Muscle of leg (tissue), 11 donors: Measurements from ENCODE around the gene SIPA1L3. TPM values are rescaled to one million over a fixed set of nuclear protein-coding genes. Genes with fewer than 3 reads are reported as not detected.

ENCODE experiments used
- DNase-seq: peaks from one replicate; pipeline ENCODE4 v3.0.0; 2013
- H3K27ac ChIP-seq: one replicate; pipeline ENCODE4 v1.5.1; 2013; ENCODE audit warnings: mild to moderate bottlenecking, low read length, control low read depth
- H3K27me3 ChIP-seq: one replicate; pipeline ENCODE4 v1.6.1; 2013; ENCODE audit warnings: low read length; ENCODE audit not compliant: control insufficient read depth, insufficient read depth
- H3K36me3 ChIP-seq: one replicate; pipeline ENCODE4 v1.6.1; 2013; ENCODE audit warnings: low read length; ENCODE audit not compliant: control insufficient read depth, insufficient read depth
- H3K4me1 ChIP-seq: one replicate; pipeline ENCODE4 v1.6.1; 2013; ENCODE audit warnings: low read length; ENCODE audit not compliant: control insufficient read depth, insufficient read depth
- H3K4me3 ChIP-seq: one replicate; pipeline ENCODE4 v1.5.1; 2013; ENCODE audit warnings: low read length, control low read depth
- H3K9me3 ChIP-seq: replicated peaks from 2 replicates; pipeline ENCODE4 v1.6.1; 2013; ENCODE audit warnings: low read depth, low read length; ENCODE audit not compliant: control insufficient read depth
- WGBS: methylation state at CpG from one replicate; pipeline ENCODE4 v1.1.5; 2013; ENCODE audit warnings: missing lambda C conversion rate; ENCODE audit not compliant: insufficient coverage; 5-methylcytosine and 5-hydroxymethylcytosine counted together
- polyA plus RNA-seq, 8 donors: library from polyadenylated mRNA; unstranded; fragments of 120-200 nt; gene quantifications; one replicate each; pipeline versions ENCODE4 v1.2.1 to v1.2.3, GENCODE V29; 2013; ENCODE audit warnings: inconsistent platforms in 1 of 8, low replicate concordance in 1 of 8; ENCODE audit not compliant: insufficient read length in 8 of 8, insufficient read depth in 1 of 8
- total RNA-seq: library from RNA; stranded (reverse); fragments of 120-200 nt; gene quantifications from one replicate; pipeline ENCODE4 v1.2.4, GENCODE V29; 2013

SIPA1L3 gene
- total and polyA plus RNA-seq, 9 donors = 6.8 to 13.8 (median 9.1) TPM

- H3K4me3 ChIP-seq = no peak overlapping the region
- no peak for DNase-seq
- peak overlapping the region; percentile 90 for H3K27ac ChIP-seq
- H3K27me3 ChIP-seq = no peaks in the 10 kb centered on the region
- no peaks in the 10 kb centered on the region for H3K9me3 ChIP-seq
- H3K4me1 ChIP-seq = peaks cover 54% of the 10 kb centered on the region
- 63% methylated on average over 4 of the region's 5 CpGs for WGBS
- peaks cover 2% of the 10 kb centered on the region for H3K36me3 ChIP-seq
These were observed 346.8 kb downstream of the SIPA1L3 start for GRCh38 chr19:38253788-38254187.

GRCh38 chr19:38255383-38256014 is 348.5 kb downstream of the SIPA1L3 start:
- Histone ChIP-seq H3K4me3 (peak overlapping the region; percentile 53), H3K9me3 (no peaks in the 10 kb centered on the region), H3K4me1 (peaks cover 53% of the 10 kb centered on the region), H3K36me3 (peaks cover 2% of the 10 kb centered on the region), H3K27ac (peak overlapping the region; percentile 59), H3K27me3 (no peaks in the 10 kb centered on the region)
- DNase-seq = peak; percentile 43
- 17% methylated on average over 9 of the region's 17 CpGs for WGBS

Other genes starting within 250 kb of the SIPA1L3 start
- 7.0 TPM for gene ZNF607, start 187.4 kb upstream of the SIPA1L3 start, total RNA-seq
- 1 to 10 TPM; 4.5 to 5.7 (median 5.0) TPM for gene ZNF607, start 187.4 kb upstream of the SIPA1L3 start, polyA plus RNA-seq
- 17.1 TPM for gene ZNF573, start 127.6 kb upstream of the SIPA1L3 start, total RNA-seq
- gene ZNF573, start 127.6 kb upstream of the SIPA1L3 start, polyA plus RNA-seq = 10 to 100 TPM in 1 of 8 donors, 1 to 10 TPM in 7; 5.9 to 14.9 (median 8.2) TPM
- under 0.01 TPM for gene WDR87, start 614 bp upstream of the SIPA1L3 start, total RNA-seq
- gene WDR87, start 614 bp upstream of the SIPA1L3 start, polyA plus RNA-seq = under 1 TPM; 0.07 to 0.18 (median 0.11) TPM